OCI-LY1 (cell line): ENCODE results near the gene GPR39.

Experiments
- H2AFZ ChIP-seq: fragments of 200-600 bp; sonication (generic), shearing (Covaris generic); 2 replicates; pipeline ENCODE4 v1.6.0; 2014; ENCODE audit warnings: antibody characterized with exemption, mild to moderate bottlenecking, low read length
- H3F3A ChIP-seq: fragments of 200-600 bp; sonication (generic), shearing (Covaris generic); 2 replicates; pipeline ENCODE4 v1.6.0; 2014; ENCODE audit warnings: mild to moderate bottlenecking, antibody characterized with exemption, low read length, moderate library complexity; ENCODE audit not compliant: insufficient read depth
- H3K27ac ChIP-seq: fragments of 200-600 bp; sonication (generic); 2 replicates; pipeline ENCODE4 v1.5.1; 2014; ENCODE audit warnings: low read length, mixed run types, mild to moderate bottlenecking, low read depth; ENCODE audit not compliant: poor library complexity, severe bottlenecking
- H3K27me3 ChIP-seq: fragments of 200-600 bp; sonication (generic); 2 replicates; pipeline ENCODE4 v1.6.0; 2014; ENCODE audit warnings: antibody characterized with exemption, mild to moderate bottlenecking, low read length, moderate library complexity; ENCODE audit not compliant: insufficient read depth
- H3K36me3 ChIP-seq: fragments of 200-600 bp; sonication (generic); 2 replicates; pipeline ENCODE4 v1.6.1; 2014; ENCODE audit warnings: mild to moderate bottlenecking, antibody characterized with exemption, low read length, moderate library complexity, mixed read lengths; ENCODE audit not compliant: insufficient read depth
- H3K4me1 ChIP-seq: fragments of 200-600 bp; sonication (generic); 2 replicates; pipeline ENCODE4 v1.5.1; 2014; ENCODE audit warnings: mild to moderate bottlenecking, low read length, moderate library complexity; ENCODE audit not compliant: insufficient read depth, severe bottlenecking
- H3K4me2 ChIP-seq: fragments of 200-600 bp; sonication (generic), shearing (Covaris generic); 2 replicates; pipeline ENCODE4 v1.6.1; 2014; ENCODE audit warnings: low read length
- H3K4me3 ChIP-seq: fragments of 200-600 bp; sonication (generic); 2 replicates; pipeline ENCODE4 v1.5.1; 2014; ENCODE audit warnings: low read length, low read depth, mild to moderate bottlenecking, mixed read lengths; ENCODE audit not compliant: poor library complexity, severe bottlenecking
- H3K79me2 ChIP-seq: fragments of 200-600 bp; shearing (Covaris generic); 2 replicates; pipeline ENCODE4 v1.6.1; 2016; ENCODE audit warnings: mixed run types, low read length, mixed read lengths; ENCODE audit not compliant: insufficient read depth
- H3K9ac ChIP-seq: fragments of 200-600 bp; sonication (generic), shearing (Covaris generic); 2 replicates; pipeline ENCODE4 v1.6.1; 2014; ENCODE audit warnings: mild to moderate bottlenecking, low read length, mixed read lengths
- H3K9me2 ChIP-seq: fragments of 200-600 bp; sonication (generic), shearing (Covaris generic); 2 replicates; pipeline ENCODE4 v1.6.1; 2014; ENCODE audit warnings: low read depth, mild to moderate bottlenecking, low read length, mixed read lengths
- H3K9me3 ChIP-seq: fragments of 200-600 bp; shearing (Covaris generic); 2 replicates; pipeline ENCODE4 v1.6.1; 2014; ENCODE audit warnings: low read length, mixed read lengths
- H4K20me1 ChIP-seq: fragments of 200-600 bp; sonication (generic), shearing (Covaris generic); 2 replicates; pipeline ENCODE4 v1.6.0; 2016; ENCODE audit warnings: mild to moderate bottlenecking, low read length; ENCODE audit not compliant: insufficient read depth
- EZH2 ChIP-seq: fragments of 200-600 bp; sonication (generic), shearing (Covaris generic); IDR thresholded peaks from 2 replicates; pipeline ENCODE4 v1.8.0; 2017; ENCODE audit warnings: borderline replicate concordance, mixed run types, mild to moderate bottlenecking, antibody characterized with exemption, low read length, moderate library complexity, mixed read lengths
- TF ChIP-seq, protein P1 (sequence below): fragments of 200-600 bp; sonication (generic), shearing (Covaris generic); IDR thresholded peaks from 2 replicates; pipeline ENCODE4 v1.5.1; 2017; ENCODE audit warnings: mild to moderate bottlenecking, antibody characterized with exemption, low read length, moderate library complexity, mixed read lengths

GPR39 gene

DNA sequence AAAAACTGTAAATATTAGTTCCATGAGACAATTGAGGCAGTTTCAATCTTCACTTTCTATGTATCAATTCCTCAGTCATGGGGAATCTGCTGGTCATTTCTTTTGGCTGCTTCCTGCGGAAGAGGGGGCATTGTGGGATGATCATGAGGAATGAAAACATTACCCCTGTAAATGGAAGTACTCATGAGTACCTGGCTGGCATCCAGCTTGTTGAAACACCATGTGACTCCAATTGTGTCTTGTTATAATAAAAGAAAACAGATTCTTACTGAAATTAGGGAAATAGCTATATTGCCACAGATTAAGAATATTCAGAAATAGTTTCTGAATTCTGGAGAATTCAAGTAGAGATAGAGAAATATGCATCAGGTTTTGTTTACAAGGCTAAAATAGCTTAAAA is 41.6 kb upstream of the GPR39 start:
- no peaks in the 10 kb centered on the region for H3F3A ChIP-seq
- H3K36me3 ChIP-seq: no peaks in the 10 kb centered on the region
- no peak overlapping the region for H3K27ac ChIP-seq
- H3K4me3 ChIP-seq: no peak overlapping the region
- no peaks in the 10 kb centered on the region for H3K4me1 ChIP-seq
- no peak overlapping the region for H3K4me2 ChIP-seq
- no peaks in the 10 kb centered on the region for H3K27me3 ChIP-seq
- H3K9ac ChIP-seq: no peak overlapping the region
- H3K79me2 ChIP-seq: no peaks in the 10 kb centered on the region
- H3K9me3 ChIP-seq: no peaks in the 10 kb centered on the region
- H3K9me2 ChIP-seq: no peaks in the 10 kb centered on the region
- no peak for TF ChIP-seq EZH2
- TF ChIP-seq, protein P1, sequence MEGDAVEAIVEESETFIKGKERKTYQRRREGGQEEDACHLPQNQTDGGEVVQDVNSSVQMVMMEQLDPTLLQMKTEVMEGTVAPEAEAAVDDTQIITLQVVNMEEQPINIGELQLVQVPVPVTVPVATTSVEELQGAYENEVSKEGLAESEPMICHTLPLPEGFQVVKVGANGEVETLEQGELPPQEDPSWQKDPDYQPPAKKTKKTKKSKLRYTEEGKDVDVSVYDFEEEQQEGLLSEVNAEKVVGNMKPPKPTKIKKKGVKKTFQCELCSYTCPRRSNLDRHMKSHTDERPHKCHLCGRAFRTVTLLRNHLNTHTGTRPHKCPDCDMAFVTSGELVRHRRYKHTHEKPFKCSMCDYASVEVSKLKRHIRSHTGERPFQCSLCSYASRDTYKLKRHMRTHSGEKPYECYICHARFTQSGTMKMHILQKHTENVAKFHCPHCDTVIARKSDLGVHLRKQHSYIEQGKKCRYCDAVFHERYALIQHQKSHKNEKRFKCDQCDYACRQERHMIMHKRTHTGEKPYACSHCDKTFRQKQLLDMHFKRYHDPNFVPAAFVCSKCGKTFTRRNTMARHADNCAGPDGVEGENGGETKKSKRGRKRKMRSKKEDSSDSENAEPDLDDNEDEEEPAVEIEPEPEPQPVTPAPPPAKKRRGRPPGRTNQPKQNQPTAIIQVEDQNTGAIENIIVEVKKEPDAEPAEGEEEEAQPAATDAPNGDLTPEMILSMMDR: no peak
- H4K20me1 ChIP-seq: no peaks in the 10 kb centered on the region
- H2AFZ ChIP-seq: no peak overlapping the region

DNA sequence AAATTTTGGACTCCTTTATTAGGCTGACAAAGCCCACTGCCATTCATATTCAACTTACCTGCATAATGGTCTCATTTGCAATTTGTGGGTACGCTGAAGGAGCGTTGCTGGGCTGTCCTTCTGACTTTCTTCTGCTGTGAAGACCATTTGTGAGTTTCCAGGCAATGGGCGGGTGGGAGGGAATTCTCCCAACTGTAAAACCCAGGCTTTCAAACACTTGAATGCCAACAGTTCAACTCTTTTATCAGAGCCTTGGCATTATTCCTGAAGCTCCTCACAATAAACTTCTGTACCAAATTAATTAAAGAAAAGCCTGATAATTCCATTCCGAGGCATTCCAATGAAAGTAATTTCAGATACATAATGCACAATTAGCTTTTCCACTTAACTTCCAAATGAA is 35.2 kb upstream of the GPR39 start:
- H3K79me2 ChIP-seq: no peaks in the 10 kb centered on the region
- no peaks in the 10 kb centered on the region for H3K9me2 ChIP-seq
- no peak overlapping the region for H3K4me2 ChIP-seq
- no peaks in the 10 kb centered on the region for H3F3A ChIP-seq
- no peaks in the 10 kb centered on the region for H3K27me3 ChIP-seq
- H2AFZ ChIP-seq: no peak overlapping the region
- no peaks in the 10 kb centered on the region for H4K20me1 ChIP-seq
- no peaks in the 10 kb centered on the region for H3K36me3 ChIP-seq
- no peaks in the 10 kb centered on the region for H3K9me3 ChIP-seq
- no peak overlapping the region for H3K4me3 ChIP-seq
- no peak overlapping the region for H3K27ac ChIP-seq
- TF ChIP-seq, protein P1: no peak
- no peak for TF ChIP-seq EZH2
- no peak overlapping the region for H3K9ac ChIP-seq
- peaks cover 7% of the 10 kb centered on the region for H3K4me1 ChIP-seq

DNA sequence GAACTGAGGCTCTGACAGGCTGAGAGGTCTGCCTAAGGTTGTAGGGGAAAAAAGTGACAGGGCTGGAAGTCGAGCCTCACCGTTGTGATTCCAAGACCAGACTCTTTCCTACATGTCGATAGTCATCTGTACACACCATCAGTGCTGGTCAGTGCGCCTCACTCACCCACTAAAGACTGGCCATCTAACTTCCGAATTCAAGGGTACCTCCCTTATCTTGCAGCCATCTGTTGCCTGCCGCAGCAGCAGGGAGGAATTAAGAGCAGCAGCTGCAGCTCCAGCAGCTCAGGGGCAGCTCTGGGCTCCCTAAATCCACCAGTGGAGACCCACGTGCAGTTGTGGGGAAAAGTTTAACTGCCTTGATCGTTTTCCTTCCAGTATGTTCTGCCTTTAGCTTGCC is 32.6 kb upstream of the GPR39 start:
- H4K20me1 ChIP-seq: no peaks in the 10 kb centered on the region
- TF ChIP-seq, protein P1: no peak
- TF ChIP-seq EZH2: no peak
- no peak overlapping the region for H3K9ac ChIP-seq
- H3K27ac ChIP-seq: no peak overlapping the region
- no peak overlapping the region for H3K4me3 ChIP-seq
- no peak overlapping the region for H3K4me2 ChIP-seq
- H3F3A ChIP-seq: no peaks in the 10 kb centered on the region
- peaks cover 7% of the 10 kb centered on the region for H3K4me1 ChIP-seq
- no peaks in the 10 kb centered on the region for H3K9me3 ChIP-seq
- no peaks in the 10 kb centered on the region for H3K36me3 ChIP-seq
- H2AFZ ChIP-seq: no peak overlapping the region
- H3K9me2 ChIP-seq: no peaks in the 10 kb centered on the region
- H3K79me2 ChIP-seq: no peaks in the 10 kb centered on the region
- no peaks in the 10 kb centered on the region for H3K27me3 ChIP-seq
